Renal cortical epithelial cell (primary cell): ENCODE data around the gene TTYH3. TPM values are rescaled to one million over a fixed set of nuclear protein-coding genes. Genes with fewer than 3 reads are reported as not detected.
"Not testable (repeated sequence)": the region's sequence is repeated elsewhere in the genome, so short reads cannot be mapped to it uniquely, and the experiment has no call there.

ENCODE experiments used
- DNase-seq: peaks from one replicate; pipeline ENCODE4 v3.0.0-alpha.2; 2011; ENCODE audit warnings: low read depth
- total RNA-seq: library from RNA; depleted of rRNA; stranded (reverse); fragments of >200 nt; gene quantifications from 2 replicates; pipeline ENCODE4 v1.2.3, GENCODE V29; 2014

The TTYH3 gene
- total RNA-seq, 1 donor from 2014 or later: 163 TPM

GRCh38 chr7:2665359-2665791, 33.6 kb downstream of the TTYH3 start:
- no peak for DNase-seq

- DNase-seq: no peak
These were observed 34.4 kb downstream of the TTYH3 start for GRCh38 chr7:2666155-2666554.

GRCh38 chr7:2666588-2667250, 34.9 kb downstream of the TTYH3 start:
- DNase-seq: no peak

GRCh38 chr7:2667843-2668242, 36.1 kb downstream of the TTYH3 start:
- DNase-seq: no peak

GRCh38 chr7:2668401-2668800, 36.6 kb downstream of the TTYH3 start:
- DNase-seq: peak; percentile 18

- DNase-seq: no peak
These were observed 38.4 kb downstream of the TTYH3 start for GRCh38 chr7:2670171-2670570.

- DNase-seq: no peak
These were observed 39.1 kb downstream of the TTYH3 start for GRCh38 chr7:2670720-2671391.

GRCh38 chr7:2673214-2673613, 41.4 kb downstream of the TTYH3 start:
- DNase-seq: not testable (repeated sequence)

- DNase-seq: no peak
These were observed 42.1 kb downstream of the TTYH3 start for GRCh38 chr7:2673934-2674333.

GRCh38 chr7:2675256-2675764, 43.5 kb downstream of the TTYH3 start:
- DNase-seq: no peak

- DNase-seq: not testable (repeated sequence)
These were observed 44.8 kb downstream of the TTYH3 start for GRCh38 chr7:2676576-2676975.

- not testable (repeated sequence) for DNase-seq
These were observed 46.7 kb downstream of the TTYH3 start for GRCh38 chr7:2678454-2678853.

GRCh38 chr7:2679135-2680127, 47.6 kb downstream of the TTYH3 start:
- not testable (repeated sequence) for DNase-seq

GRCh38 chr7:2680256-2680655, 48.5 kb downstream of the TTYH3 start:
- no peak for DNase-seq

GRCh38 chr7:2680792-2681490, 49.2 kb downstream of the TTYH3 start:
- DNase-seq: peak; percentile 33

- no peak for DNase-seq
These were observed 50.4 kb downstream of the TTYH3 start for GRCh38 chr7:2681929-2682799.

- no peak for DNase-seq
These were observed 52.7 kb downstream of the TTYH3 start for GRCh38 chr7:2684501-2684900.

- DNase-seq: no peak
These were observed 54.3 kb downstream of the TTYH3 start for GRCh38 chr7:2686101-2686500.

GRCh38 chr7:2687338-2687869, 55.6 kb downstream of the TTYH3 start:
- DNase-seq: peak; percentile 75

GRCh38 chr7:2687881-2688318, 56.1 kb downstream of the TTYH3 start, which contains the start of gene AMZ1:
Gene AMZ1 (plus strand): TSS chr7:2688202. CDS start chr7:2700452, 12,250 bp downstream.
- no peak for DNase-seq
